Endothelial cell of umbilical vein (primary cell): Measurements from ENCODE around the gene CEP68. TPM values are rescaled to one million over a fixed set of nuclear protein-coding genes. Genes with fewer than 3 reads are reported as not detected.

Experiments used
- BruUV-seq: library from RNA; stranded (reverse); fragments of 400-500 nt; replicated peaks from 2 replicates; lab custom pipeline; 2021; lab: Mats Ljungman, UMichigan
- CTCF ChIA-PET: fragments of 300-600, 350-600 bp; sonication (Branson Sonifier 250); formaldehyde crosslinking; loops from one replicate; lab custom pipeline; 2021; ENCODE audit warnings: antibody characterized with exemption, inconsistent platforms; lab: Charles Lee
- POLR2A ChIA-PET: fragments of 300-600, 350-600 bp; sonication (Branson Sonifier 250); formaldehyde crosslinking; loops from one replicate; lab custom pipeline; 2021; ENCODE audit warnings: antibody characterized with exemption, inconsistent platforms; lab: Charles Lee
- DNase-seq: peaks from one replicate; pipeline ENCODE4 v3.0.0-alpha.2; 2011; ENCODE audit warnings: low read depth, low spot score
- FAIRE-seq: peaks from 2 replicates; lab custom pipeline; 2011; peaks lifted over from hg19 to GRCh38; lab: Jason Lieb, UNC
- H2AFZ ChIP-seq: 2 replicates; pipeline ENCODE4 v1.6.0; 2012; ENCODE audit warnings: low read depth, low read length, control low read depth, inconsistent platforms
- H3K27ac ChIP-seq: 2 replicates; pipeline ENCODE4 v1.5.1; 2011; ENCODE audit warnings: low read depth, mild to moderate bottlenecking, control low read depth, low read length, moderate library complexity; ENCODE audit not compliant: insufficient read depth
- H3K27me3 ChIP-seq, 2 experiments: 2 replicates each; pipeline versions ENCODE4 v1.6.0 to v1.6.1; 2011; ENCODE audit warnings: low read length in 2 of 2, mixed read lengths in 1 of 2; ENCODE audit not compliant: control insufficient read depth in 2 of 2, insufficient read depth in 2 of 2
- H3K36me3 ChIP-seq, 2 experiments: 2 replicates in 1 of 2; 3 replicates in 1 of 2; pipeline ENCODE4 v1.5.1; 2011; ENCODE audit warnings: low read length in 2 of 2, mild to moderate bottlenecking in 1 of 2, moderate library complexity in 1 of 2; ENCODE audit not compliant: control insufficient read depth in 2 of 2, insufficient read depth in 2 of 2; ENCODE audit errors: extremely low read depth in 1 of 2
- H3K4me1 ChIP-seq: 3 replicates; pipeline ENCODE4 v1.5.1; 2011; ENCODE audit warnings: mild to moderate bottlenecking, low read length; ENCODE audit not compliant: control insufficient read depth, insufficient read depth; ENCODE audit errors: extremely low read depth
- H3K4me2 ChIP-seq: 2 replicates; pipeline ENCODE4 v1.6.1; 2011; ENCODE audit warnings: low read length, control low read depth, mixed read lengths; ENCODE audit not compliant: insufficient read depth
- H3K4me3 ChIP-seq, 3 experiments: fragments of 200-600 bp in 1 of 3; sonication (generic), shearing (Covaris generic) in 1 of 3; replicated peaks in 1 of 3; 2 replicates each; pipeline ENCODE4 v1.5.1; 2011 to 2016; ENCODE audit warnings: control low read depth in 3 of 3, low read length in 3 of 3, mild to moderate bottlenecking in 2 of 3, inconsistent platforms in 1 of 3, low read depth in 1 of 3, moderate library complexity in 1 of 3; ENCODE audit not compliant: insufficient read depth in 1 of 3
- H3K79me2 ChIP-seq: 2 replicates; pipeline ENCODE4 v1.6.0; 2012; ENCODE audit warnings: low read length, inconsistent platforms; ENCODE audit not compliant: control insufficient read depth, insufficient read depth
- H3K9ac ChIP-seq: replicated peaks from 2 replicates; pipeline ENCODE3; 2011; ENCODE audit warnings: low read length, control low read depth; ENCODE audit not compliant: insufficient read depth; ENCODE audit errors: extremely low read depth
- H3K9me1 ChIP-seq: replicated peaks from 3 replicates; pipeline ENCODE4 v1.6.0; 2011; ENCODE audit warnings: mild to moderate bottlenecking, low read length; ENCODE audit not compliant: control insufficient read depth, insufficient read depth; ENCODE audit errors: extremely low read depth
- H3K9me3 ChIP-seq: replicated peaks from 2 replicates; pipeline ENCODE4 v1.5.1; 2012; ENCODE audit warnings: low read length, inconsistent platforms; ENCODE audit not compliant: control insufficient read depth, insufficient read depth
- H4K20me1 ChIP-seq: replicated peaks from 2 replicates; pipeline ENCODE3; 2011; ENCODE audit warnings: mild to moderate bottlenecking, low read length; ENCODE audit not compliant: control insufficient read depth, insufficient read depth; ENCODE audit errors: extremely low read depth
- CTCF ChIP-seq, 2 donors: IDR thresholded peaks; 1 replicate in 1 of 2; 2 replicates in 1 of 2; pipeline ENCODE4 v1.5.1; 2011; ENCODE audit warnings: low read length in 2 of 2, mild to moderate bottlenecking in 2 of 2, moderate library complexity in 2 of 2, control low read depth in 1 of 2, inconsistent platforms in 1 of 2, low read depth in 1 of 2; ENCODE audit not compliant: insufficient read depth in 1 of 2; ENCODE audit errors: extremely low read depth in 1 of 2
- EZH2 ChIP-seq: IDR thresholded peaks from 2 replicates; pipeline ENCODE4 v1.6.1; 2012; ENCODE audit warnings: borderline replicate concordance, low read depth, mild to moderate bottlenecking, moderate library complexity, low read length, inconsistent platforms; ENCODE audit not compliant: severe bottlenecking
- FOS ChIP-seq: IDR thresholded peaks from 2 replicates; pipeline ENCODE4 v1.6.1; 2011; ENCODE audit warnings: mild to moderate bottlenecking, low read length, moderate library complexity, borderline replicate concordance; ENCODE audit not compliant: insufficient read depth
- GATA2 ChIP-seq: IDR thresholded peaks from 2 replicates; pipeline ENCODE4 v1.7.0; 2011; ENCODE audit warnings: low read depth, mild to moderate bottlenecking, moderate library complexity, mixed read lengths, low read length; ENCODE audit not compliant: insufficient read length, insufficient read depth
- JUN ChIP-seq: IDR thresholded peaks from 2 replicates; pipeline ENCODE4 v1.6.1; 2011; ENCODE audit warnings: borderline replicate concordance, low read depth; ENCODE audit not compliant: insufficient read length, insufficient read depth
- MYC ChIP-seq: IDR thresholded peaks from one replicate; pipeline ENCODE4 v1.6.1; 2011; ENCODE audit warnings: mild to moderate bottlenecking, low read depth, low read length
- POLR2A ChIP-seq: IDR thresholded peaks from 2 replicates; pipeline ENCODE4 v1.6.1; 2012; ENCODE audit warnings: low read depth, mild to moderate bottlenecking, control low read depth, low read length
- POLR2AphosphoS5 ChIP-seq: IDR thresholded peaks from 2 replicates; pipeline ENCODE4 v1.6.1; 2012; ENCODE audit warnings: low read depth, mild to moderate bottlenecking, control low read depth, low read length, moderate library complexity; ENCODE audit not compliant: insufficient read depth
- dilution Hi-C: fragments of 300-500 bp; cut with MboI; formaldehyde crosslinking; loops from one replicate; pipeline ENCODE4 v1.15.0; 2019; ENCODE audit warnings: low sequenced_read_pairs; ENCODE audit not compliant: extremely low pct_ligation_motif_present
- intact Hi-C: fragments of 100-400 bp; cut with micrococcal nuclease; formaldehyde crosslinking; loops from one replicate; pipeline ENCODE4 v1.10.0; 2022
- polyA plus RNA-seq, 4 experiments: library from polyadenylated mRNA; depleted of rRNA in 3 of 4; stranded (reverse) in 3 of 4; unstranded in 1 of 4; fragments of >200 nt; gene quantifications; 2 replicates each; pipeline versions ENCODE4 v1.2.1 to v1.2.3, GENCODE V29; 2011 to 2012; ENCODE audit warnings: missing spikeins in 1 of 4
- total RNA-seq: library from RNA; stranded (reverse); gene quantifications from 2 replicates; pipeline ENCODE4 v1.2.3, GENCODE V29; 2021
- TF ChIP-seq, protein P1 (sequence below): IDR thresholded peaks from 2 replicates; pipeline ENCODE4 v1.6.1; 2011; ENCODE audit not compliant: insufficient read depth, insufficient read length

The CEP68 gene
- total and polyA plus RNA-seq, 2 donors (not counting 3 experiments of a cell fraction or from before 2014, with no cell fraction given) = 21.4 to 22.0 TPM

DNA sequence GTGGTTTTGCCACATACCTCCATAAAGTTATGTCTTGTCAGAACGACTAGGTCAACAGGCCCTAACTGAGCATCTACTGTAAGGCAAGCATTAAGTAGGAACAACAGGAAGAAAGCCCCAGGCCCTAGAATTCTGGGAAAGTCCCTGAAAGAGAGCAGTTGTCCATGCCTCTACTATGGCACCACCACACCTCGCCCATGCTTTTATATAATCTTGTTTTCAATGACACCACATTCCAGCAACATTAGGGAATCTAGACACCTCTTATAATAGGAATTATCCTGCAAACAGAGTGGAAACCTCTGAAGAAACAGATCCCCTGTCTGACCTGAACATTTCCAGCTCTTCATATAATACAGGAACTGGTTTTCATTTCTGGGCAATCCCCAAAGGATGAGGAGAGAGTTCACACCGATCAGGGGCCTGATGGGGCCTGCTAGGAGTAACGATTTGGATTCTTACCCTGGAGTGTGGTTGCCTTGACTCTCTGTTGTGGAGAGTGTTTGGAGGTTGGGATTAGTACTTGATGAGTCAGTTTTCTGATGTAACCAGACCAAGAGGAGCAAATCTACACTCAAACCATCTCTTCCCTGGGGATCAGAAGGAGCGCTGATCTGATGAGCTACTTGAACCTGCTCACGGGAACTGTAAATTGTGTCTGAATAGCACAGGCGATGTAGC is 31.9 kb upstream of the CEP68 start:
- Histone ChIP-seq H3K27me3 (no peaks in the 10 kb centered on the region), H3K79me2 (no peaks in the 10 kb centered on the region), H3K4me1 (no peaks in the 10 kb centered on the region), H3K4me3 (no peak overlapping the region), H3K27ac (no peak overlapping the region), H3K9me3 (no peaks in the 10 kb centered on the region), H4K20me1 (no peaks in the 10 kb centered on the region), H2AFZ (no peak overlapping the region), H3K4me2 (no peak overlapping the region), H3K36me3 (peaks cover 0 to 3% of the 10 kb centered on the region in 2 experiments), H3K9ac (no peak overlapping the region), H3K9me1 (no peaks in the 10 kb centered on the region)
- ChIA-PET CTCF (interaction anchor here (1.2 kb wide), 1 partner anchor 79 kb away, joined by 3 read pairs; no protein-coding TSS in a partner anchor), POLR2A (no interaction called here)
- FAIRE-seq (no peak), DNase-seq (no peak)
- TF ChIP-seq POLR2AphosphoS5 (no peak), POLR2A (no peak), CTCF (IDR thresholded peaks at IDR 0.05; ENCODE audit: extremely low read depth in 1 of 2, insufficient read depth in 1 of 2, low read depth in 1 of 2, low read length in 2 of 2) (no peak), MYC (no peak), JUN (no peak), GATA2 (no peak), EZH2 (no peak), FOS (no peak)
- TF ChIP-seq, protein P1, sequence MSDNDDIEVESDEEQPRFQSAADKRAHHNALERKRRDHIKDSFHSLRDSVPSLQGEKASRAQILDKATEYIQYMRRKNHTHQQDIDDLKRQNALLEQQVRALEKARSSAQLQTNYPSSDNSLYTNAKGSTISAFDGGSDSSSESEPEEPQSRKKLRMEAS = no peak
- BruUV-seq = no TSS peak
- intact Hi-C loops = no loop called here
- dilution Hi-C loops = no loop called here
